Bronchial epithelial cell (primary cell): ENCODE results near the gene SDF2L1. TPM values are rescaled to one million over a fixed set of nuclear protein-coding genes. Genes with fewer than 3 reads are reported as not detected.

Experiments used
- DNase-seq: peaks from one replicate; pipeline ENCODE4 v3.0.0-alpha.2; 2010; ENCODE audit warnings: low read depth
- FAIRE-seq: peaks from 2 replicates; lab custom pipeline; 2011; peaks lifted over from hg19 to GRCh38; lab: Jason Lieb, UNC
- H3K27me3 ChIP-seq: 2 replicates; pipeline ENCODE4 v1.5.1; 2011; ENCODE audit warnings: low read length; ENCODE audit not compliant: control insufficient read depth, insufficient read depth
- H3K36me3 ChIP-seq: 2 replicates; pipeline ENCODE4 v1.5.1; 2011; ENCODE audit warnings: low read length; ENCODE audit not compliant: control insufficient read depth, insufficient read depth
- H3K4me3 ChIP-seq: 2 replicates; pipeline ENCODE4 v1.5.1; 2011; ENCODE audit warnings: mild to moderate bottlenecking, low read depth, low read length, control low read depth
- CTCF ChIP-seq: IDR thresholded peaks from 2 replicates; pipeline ENCODE4 v1.5.1; 2011; ENCODE audit warnings: mild to moderate bottlenecking, moderate library complexity, low read length, control low read depth, inconsistent platforms; ENCODE audit not compliant: insufficient read depth, severe bottlenecking
- total RNA-seq: library from RNA; depleted of rRNA; stranded (reverse); fragments of >200 nt; gene quantifications from 2 replicates; pipeline ENCODE4 v1.2.1, GENCODE V29; 2014

SDF2L1 gene
- total RNA-seq, 1 donor from 2014 or later = 67.9 TPM

GRCh38 chr22:21624880-21625791 is 17.0 kb upstream of the SDF2L1 start:
- Histone ChIP-seq H3K4me3 (no peak overlapping the region), H3K27me3 (no peaks in the 10 kb centered on the region), H3K36me3 (peaks cover 14% of the 10 kb centered on the region)
- FAIRE-seq (no peak), DNase-seq (no peak)
- no peak for TF ChIP-seq CTCF

GRCh38 chr22:21626073-21626734 is 15.9 kb upstream of the SDF2L1 start:
- no peak for TF ChIP-seq CTCF
- peaks cover 11% of the 10 kb centered on the region for H3K36me3 ChIP-seq
- FAIRE-seq = no peak

GRCh38 chr22:21626735-21627469 is 15.2 kb upstream of the SDF2L1 start:
- DNase-seq (no peak), FAIRE-seq (no peak)
- Histone ChIP-seq H3K27me3 (no peaks in the 10 kb centered on the region), H3K4me3 (no peak overlapping the region), H3K36me3 (peaks cover 11% of the 10 kb centered on the region)
- no peak for TF ChIP-seq CTCF

More at GRCh38 chr22:21626073-21626734, 15.9 kb upstream of the SDF2L1 start:
- H3K4me3 ChIP-seq = no peak overlapping the region
- no peaks in the 10 kb centered on the region for H3K27me3 ChIP-seq
- DNase-seq = no peak

- FAIRE-seq (no peak), DNase-seq (no peak)
- no peak for TF ChIP-seq CTCF
- H3K36me3 ChIP-seq = peaks cover 11% of the 10 kb centered on the region
- H3K27me3 ChIP-seq = no peaks in the 10 kb centered on the region
- peak overlapping the region; percentile 97 for H3K4me3 ChIP-seq
These were observed 13.5 kb upstream of the SDF2L1 start for GRCh38 chr22:21628386-21629254.
